GM12878 (cell line): ENCODE results near the gene LIN7B. TPM values are rescaled to one million over a fixed set of nuclear protein-coding genes. Genes with fewer than 3 reads are reported as not detected.

Source experiments
- ATF7 ChIP-seq: fragments of 450-650 bp; IDR thresholded peaks from 2 replicates; pipeline ENCODE4 v1.6.1; 2016; ENCODE audit warnings: low read depth, mild to moderate bottlenecking
- CHD1 ChIP-seq: IDR thresholded peaks from 2 replicates; pipeline ENCODE4 v1.6.1; 2012; ENCODE audit warnings: low read depth, low read length, improper control_type of control experiment
- CREB1 ChIP-seq: IDR thresholded peaks from 2 replicates; pipeline ENCODE4 v1.6.1; 2012; ENCODE audit warnings: low read depth, mild to moderate bottlenecking, inconsistent platforms
- FOXM1 ChIP-seq: IDR thresholded peaks from 2 replicates; pipeline ENCODE4 v1.6.1; 2012; ENCODE audit warnings: low read depth, mild to moderate bottlenecking, inconsistent platforms, low read length, moderate library complexity
- GATAD2B ChIP-seq: fragments of 450-650 bp; conservative IDR thresholded peaks from 2 replicates; pipeline ENCODE4 v1.6.1; 2017; ENCODE audit warnings: low read depth, mild to moderate bottlenecking, moderate library complexity
- HDGF ChIP-seq: fragments of 450-650 bp; IDR thresholded peaks from 2 replicates; pipeline ENCODE4 v1.6.1; 2016; ENCODE audit warnings: antibody characterized with exemption
- MEF2B ChIP-seq: fragments of 450-650 bp; IDR thresholded peaks from 2 replicates; pipeline ENCODE4 v1.6.1; 2018; ENCODE audit warnings: mild to moderate bottlenecking, moderate library complexity; ENCODE audit not compliant: partially characterized antibody, poor library complexity, severe bottlenecking
- NFYA ChIP-seq: IDR thresholded peaks from 2 replicates; pipeline ENCODE4 v1.6.1; 2011; ENCODE audit warnings: low read depth, mild to moderate bottlenecking, low read length, improper control_type of control experiment, borderline replicate concordance
- RB1 ChIP-seq: fragments of 450-650 bp; formaldehyde crosslinking; IDR thresholded peaks from 2 replicates; pipeline ENCODE4 v1.6.1; 2017; ENCODE audit warnings: mild to moderate bottlenecking, borderline replicate concordance
- SIN3A ChIP-seq: IDR thresholded peaks from 2 replicates; pipeline ENCODE4 v1.6.1; 2012; ENCODE audit warnings: low read depth, low read length, improper control_type of control experiment
- SMAD5 ChIP-seq: IDR thresholded peaks from 2 replicates; pipeline ENCODE4 v1.6.1; 2016; ENCODE audit warnings: antibody characterized with exemption, low read depth
- SMC3 ChIP-seq: IDR thresholded peaks from 2 replicates; pipeline ENCODE4 v1.6.1; 2011; ENCODE audit warnings: low read length, improper control_type of control experiment, borderline replicate concordance
- SPI1 ChIP-seq: IDR thresholded peaks from 2 replicates; pipeline ENCODE4 v1.6.1; 2011; ENCODE audit warnings: low read depth, mild to moderate bottlenecking, low read length, moderate library complexity, borderline replicate concordance; ENCODE audit not compliant: insufficient read depth
- USF2 ChIP-seq: IDR thresholded peaks from 2 replicates; pipeline ENCODE4 v1.6.1; 2011; ENCODE audit warnings: low read depth, low read length, improper control_type of control experiment, borderline replicate concordance
- ZBTB40 ChIP-seq: fragments of 450-650 bp; IDR thresholded peaks from 2 replicates; pipeline ENCODE4 v1.6.1; 2016; ENCODE audit warnings: mild to moderate bottlenecking, moderate library complexity, borderline replicate concordance
- ZNF687 ChIP-seq: fragments of 450-650 bp; IDR thresholded peaks from 2 replicates; pipeline ENCODE4 v1.6.1; 2017; ENCODE audit warnings: mild to moderate bottlenecking, moderate library complexity
- polyA plus RNA-seq, 11 experiments: library from polyadenylated mRNA; depleted of rRNA in 4 of 11; unstranded in 6 of 11; stranded (reverse) in 5 of 11; fragments of >200 nt; fragmentation: Nextera tagmentation in 4 of 11; fragmentation: Illumina TruSeq in 1 of 11; extraction: Ambion mirVana in 4 of 11; extraction: Trizol in 1 of 11; gene quantifications; 1 replicate in 1 of 11; 2 replicates in 10 of 11; pipeline versions ENCODE4 v1.2.1 to v1.2.3, GENCODE V29; 2011 to 2016; ENCODE audit warnings: inconsistent platforms in 2 of 11, missing spikeins in 2 of 11, low read depth in 1 of 11
- total RNA-seq, 4 experiments: library from RNA; depleted of rRNA in 3 of 4; stranded (reverse); fragments of >200 nt in 3 of 4; fragmentation: Illumina TruSeq in 1 of 4; extraction: Trizol in 1 of 4; gene quantifications; 2 replicates each; pipeline versions ENCODE4 v1.2.1 to v1.2.3, GENCODE V29; 2013 to 2021

Gene LIN7B
- total and polyA plus RNA-seq, 10 of the 15 experiments (the other 5 are each of a cell fraction or from before 2014, with no cell fraction given): 0.15 to 3.5 (median 1.6) TPM; not detected in 2

- TF ChIP-seq ZNF687 (peak; percentile 84), USF2 (no peak), ZBTB40 (peak; percentile 50; the same call in 1 of the 2 replicates), ATF7 (no peak), MEF2B (peak; percentile 24), GATAD2B (peak; percentile 81; the same call in 1 of the 2 replicates), SMC3 (no peak), SMAD5 (peak; percentile 95), HDGF (peak; percentile 62; the same call in 1 of the 2 replicates), CREB1 (peak; percentile 72), CHD1 (no peak), SIN3A (peak; percentile 71; the same call in 1 of the 2 replicates), FOXM1 (no peak), NFYA (no peak), RB1 (peak; percentile 94; the same call in 1 of the 2 replicates), SPI1 (no peak)
Observed at GRCh38 chr19:49085020-49085867, 28.9 kb upstream of the LIN7B start, which contains the start of gene SNRNP70 (continued).
